GM23338 (cell line): ENCODE data around the gene SGMS2. TPM values are rescaled to one million over a fixed set of nuclear protein-coding genes. Genes with fewer than 3 reads are reported as not detected.

Source experiments
- ATAC-seq: fragments of 200-7000 bp; cut with Tn5 transposase; 3 replicates; pipeline ENCODE4 v1.9.1; 2020
- DNase-seq: peaks from one replicate; pipeline ENCODE4 v3.0.0-alpha.2; 2015; ENCODE audit warnings: low spot score
- H2AFZ ChIP-seq: fragments of 200-600 bp; sonication (generic); 2 replicates; pipeline ENCODE4 v1.8.0; 2016; ENCODE audit warnings: antibody characterized with exemption, mild to moderate bottlenecking, moderate library complexity
- H3F3A ChIP-seq: fragments of 200-600 bp; sonication (generic); replicated peaks from 2 replicates; pipeline ENCODE4 v1.8.0; 2017; ENCODE audit warnings: antibody characterized with exemption, mixed run types, low read depth
- H3K27ac ChIP-seq: fragments of 200-600 bp; sonication (generic); 2 replicates; pipeline ENCODE4 v1.6.1; 2016; ENCODE audit warnings: low read depth
- H3K27me3 ChIP-seq: fragments of 200-600 bp; sonication (generic); 2 replicates; pipeline ENCODE4 v1.8.0; 2016; ENCODE audit warnings: mild to moderate bottlenecking, mixed run types, moderate library complexity; ENCODE audit not compliant: insufficient read depth
- H3K36me3 ChIP-seq: fragments of 200-600 bp; sonication (generic); 2 replicates; pipeline ENCODE4 v1.8.0; 2016; ENCODE audit warnings: mild to moderate bottlenecking; ENCODE audit not compliant: insufficient read depth
- H3K4me1 ChIP-seq: fragments of 200-600 bp; sonication (generic); 2 replicates; pipeline ENCODE4 v1.8.0; 2016; ENCODE audit warnings: mild to moderate bottlenecking, moderate library complexity; ENCODE audit not compliant: insufficient read depth
- H3K4me2 ChIP-seq: fragments of 200-600 bp; sonication (generic); 2 replicates; pipeline ENCODE4 v1.7.1; 2017; ENCODE audit warnings: mixed run types
- H3K4me3 ChIP-seq: fragments of 200-600 bp; sonication (generic); 2 replicates; pipeline ENCODE4 v1.6.1; 2016; ENCODE audit warnings: mixed run types
- H3K79me2 ChIP-seq: fragments of 200-600 bp; sonication (generic); replicated peaks from 2 replicates; pipeline ENCODE4 v1.8.0; 2017; ENCODE audit warnings: mild to moderate bottlenecking; ENCODE audit not compliant: insufficient read depth
- H3K9me2 ChIP-seq: fragments of 200-600 bp; sonication (generic); 2 replicates; pipeline ENCODE4 v1.8.0; 2017; ENCODE audit not compliant: insufficient read depth
- H4K20me1 ChIP-seq: fragments of 200-600 bp; sonication (generic); replicated peaks from 2 replicates; pipeline ENCODE4 v1.8.0; 2017; ENCODE audit warnings: mild to moderate bottlenecking; ENCODE audit not compliant: insufficient read depth
- H3K27ac Mint-ChIP-seq: 2 replicates; pipeline ENCODE4 v1.8.0; 2020; ENCODE audit warnings: inconsistent platforms, mild to moderate bottlenecking, moderate library complexity, mixed read lengths
- H3K27me3 Mint-ChIP-seq: 3 replicates; pipeline ENCODE4 v1.8.0; 2022; ENCODE audit warnings: low read depth, mild to moderate bottlenecking, moderate library complexity, mixed read lengths, inconsistent platforms; ENCODE audit not compliant: insufficient read depth, poor library complexity
- H3K36me3 Mint-ChIP-seq: 3 replicates; pipeline ENCODE4 v1.8.0; 2021; ENCODE audit warnings: low read depth, mild to moderate bottlenecking, inconsistent platforms, moderate library complexity, mixed read lengths
- H3K4me1 Mint-ChIP-seq: 3 replicates; pipeline ENCODE4 v1.8.0; 2020; ENCODE audit warnings: mild to moderate bottlenecking, inconsistent platforms, mixed read lengths
- H3K4me3 Mint-ChIP-seq: 3 replicates; pipeline ENCODE4 v1.8.0; 2021; ENCODE audit warnings: moderate library complexity, mild to moderate bottlenecking, inconsistent platforms, mixed read lengths
- H3K9me3 Mint-ChIP-seq: 3 replicates; pipeline ENCODE4 v1.8.0; 2020; ENCODE audit warnings: moderate library complexity, mild to moderate bottlenecking, inconsistent platforms, mixed read lengths
- CREB1 ChIP-seq: fragments of 250-450 bp; sonication (Bioruptor Pico); IDR thresholded peaks from 2 replicates; pipeline ENCODE4 v1.5.0; 2020; ENCODE audit warnings: low read depth, mild to moderate bottlenecking, moderate library complexity
- CTCF ChIP-seq, 2 experiments: fragments of 200-600 bp in 1 of 2; sonication (generic) in 1 of 2; conservative IDR thresholded peaks; 2 replicates each; pipeline versions ENCODE4 v1.5.1 to v1.6.1; 2016 to 2017; ENCODE audit warnings: antibody characterized with exemption in 2 of 2, low read depth in 2 of 2, mild to moderate bottlenecking in 2 of 2, moderate library complexity in 1 of 2
- ETS1 ChIP-seq: IDR thresholded peaks from 2 replicates; pipeline ENCODE4 v1.6.1; 2016; ENCODE audit warnings: antibody characterized with exemption
- EZH2 ChIP-seq: fragments of 200-600 bp; sonication (generic); IDR thresholded peaks from one replicate; pipeline ENCODE4 v1.8.0; 2017; ENCODE audit warnings: antibody characterized with exemption, mild to moderate bottlenecking, low read depth; ENCODE audit not compliant: unreplicated experiment
- EZH2phosphoT487 ChIP-seq: fragments of 200-600 bp; sonication (generic); IDR thresholded peaks from one replicate; pipeline ENCODE4 v1.8.1; 2018; ENCODE audit warnings: antibody characterized with exemption; ENCODE audit not compliant: unreplicated experiment
- JUNB ChIP-seq: IDR thresholded peaks from one replicate; pipeline ENCODE4 v1.6.1; 2016; ENCODE audit warnings: antibody characterized with exemption; ENCODE audit not compliant: unreplicated experiment
- NANOG ChIP-seq: IDR thresholded peaks from 2 replicates; pipeline ENCODE4 v1.6.1; 2016; ENCODE audit warnings: antibody characterized with exemption, borderline replicate concordance
- POLR2AphosphoS5 ChIP-seq: IDR thresholded peaks from 2 replicates; pipeline ENCODE4 v1.6.1; 2016; ENCODE audit warnings: antibody characterized with exemption, low read depth
- REST ChIP-seq: IDR thresholded peaks from one replicate; pipeline ENCODE4 v1.6.1; 2018; ENCODE audit warnings: antibody characterized with exemption; ENCODE audit not compliant: unreplicated experiment
- STAT1 ChIP-seq: IDR thresholded peaks from one replicate; pipeline ENCODE4 v1.6.1; 2016; ENCODE audit warnings: antibody characterized with exemption; ENCODE audit not compliant: unreplicated experiment
- ZNF114 ChIP-seq: fragments of 250-450 bp; sonication (Bioruptor Pico); IDR thresholded peaks from 2 replicates; pipeline ENCODE4 v1.5.0; 2020; ENCODE audit warnings: mild to moderate bottlenecking, moderate library complexity
- ZNF331 ChIP-seq: fragments of 250-450 bp; sonication (Bioruptor Pico); IDR thresholded peaks from 2 replicates; pipeline ENCODE4 v1.5.0; 2020; ENCODE audit warnings: low read depth, mild to moderate bottlenecking, moderate library complexity
- ZNF462 ChIP-seq: fragments of 250-450 bp; sonication (Bioruptor Pico); IDR thresholded peaks from 2 replicates; pipeline ENCODE4 v1.5.0; 2020; ENCODE audit warnings: mild to moderate bottlenecking, moderate library complexity
- polyA plus RNA-seq: library from polyadenylated mRNA; unstranded; fragments of >200 nt; fragmentation: Nextera tagmentation; extraction: Ambion mirVana; gene quantifications from 2 replicates; pipeline ENCODE4 v1.2.1, GENCODE V29; 2016
- total RNA-seq: library from RNA; depleted of rRNA; stranded (reverse); fragments of >200 nt; shearing (Covaris generic); gene quantifications from 2 replicates; pipeline ENCODE4 v1.2.3, GENCODE V29; 2014

The SGMS2 gene
- total and polyA plus RNA-seq, 2 experiments from 2014 or later: 0.35 to 1.1 TPM

- Histone ChIP-seq H3K27ac (no peak overlapping the region), H3K79me2 (no peaks in the 10 kb centered on the region), H3K27me3 (no peaks in the 10 kb centered on the region), H4K20me1 (no peaks in the 10 kb centered on the region), H2AFZ (no peak overlapping the region), H3K4me3 (no peak overlapping the region), H3K9me2 (no peaks in the 10 kb centered on the region), H3F3A (no peaks in the 10 kb centered on the region), H3K4me2 (no peak overlapping the region), H3K4me1 (peaks cover 20% of the 10 kb centered on the region; the same call in 1 of the 2 replicates), H3K36me3 (no peaks in the 10 kb centered on the region)
- ATAC-seq: no peak
- peaks cover 3% of the 10 kb centered on the region; the same call in 2 of the 3 replicates for H3K9me3 Mint-ChIP-seq
- H3K27ac Mint-ChIP-seq: no peak overlapping the region
- H3K4me1 Mint-ChIP-seq: peaks cover 18% of the 10 kb centered on the region
- no peak overlapping the region for H3K4me3 Mint-ChIP-seq
- peaks cover 2% of the 10 kb centered on the region for H3K27me3 Mint-ChIP-seq
- no peak for DNase-seq
- no peak for TF ChIP-seq EZH2
- no peak for TF ChIP-seq ZNF462 (CRISPR knock-in tag)
- TF ChIP-seq CREB1: no peak
- TF ChIP-seq CTCF (conservative IDR thresholded peaks at IDR 0.05; ENCODE audit: low read depth in 2 of 2): no peak
- no peak for TF ChIP-seq REST
- no peak for TF ChIP-seq POLR2AphosphoS5
- TF ChIP-seq JUNB: no peak
- TF ChIP-seq STAT1: no peak
- no peak for TF ChIP-seq ZNF114
- no peak for TF ChIP-seq NANOG
- TF ChIP-seq ETS1: no peak
- TF ChIP-seq EZH2phosphoT487: no peak
- TF ChIP-seq ZNF331 (CRISPR knock-in tag): no peak
- H3K36me3 Mint-ChIP-seq: no peaks in the 10 kb centered on the region
Measured at GRCh38 chr4:107853444-107854355, 29.0 kb downstream of the SGMS2 start.
